Chondrocyte (in vitro differentiated cells): Measurements from ENCODE around the gene PUSL1. TPM values are rescaled to one million over a fixed set of nuclear protein-coding genes. Genes with fewer than 3 reads are reported as not detected.

ENCODE experiments used
- DNase-seq: peaks from one replicate; pipeline ENCODE4 v3.0.0; 2021; ENCODE audit warnings: mixed read lengths, low spot score
- H3K27ac Mint-ChIP-seq: one replicate; pipeline ENCODE4 v1.8.0; 2021; ENCODE audit warnings: mild to moderate bottlenecking, moderate library complexity, mixed read lengths; ENCODE audit not compliant: unreplicated experiment
- H3K27me3 Mint-ChIP-seq: 2 replicates; pipeline ENCODE4 v1.8.0; 2021; ENCODE audit warnings: low read depth, mixed read lengths
- H3K36me3 Mint-ChIP-seq: 2 replicates; pipeline ENCODE4 v1.8.0; 2021; ENCODE audit warnings: low read depth, mixed read lengths
- H3K4me1 Mint-ChIP-seq: 2 replicates; pipeline ENCODE4 v1.8.0; 2021; ENCODE audit warnings: low read depth, mild to moderate bottlenecking, mixed read lengths
- H3K4me3 Mint-ChIP-seq: one replicate; pipeline ENCODE4 v1.8.0; 2021; ENCODE audit warnings: mild to moderate bottlenecking, moderate library complexity, mixed read lengths; ENCODE audit not compliant: unreplicated experiment
- H3K9me3 Mint-ChIP-seq: 2 replicates; pipeline ENCODE4 v1.8.0; 2021; ENCODE audit warnings: low read depth, mixed read lengths
- CTCF ChIP-seq: fragments of 200-600 bp; sonication (generic); IDR thresholded peaks from 2 replicates; pipeline ENCODE4 v1.5.0; 2021; ENCODE audit warnings: antibody characterized with exemption, mild to moderate bottlenecking, moderate library complexity
- total RNA-seq: library from RNA; stranded (reverse); gene quantifications from 3 replicates; pipeline ENCODE4 v1.2.1, GENCODE V29; 2021

The PUSL1 gene
- total RNA-seq, 1 donor from 2014 or later, result 21.6 TPM

GRCh38 chr1:1274299-1274930, 34.0 kb upstream of the PUSL1 start:
- no peaks in the 10 kb centered on the region for H3K27me3 Mint-ChIP-seq
- peaks cover 41% of the 10 kb centered on the region for H3K4me1 Mint-ChIP-seq
- no peak for DNase-seq
- H3K36me3 Mint-ChIP-seq, result no peaks in the 10 kb centered on the region
- TF ChIP-seq CTCF, result no peak
- H3K9me3 Mint-ChIP-seq, result no peaks in the 10 kb centered on the region
- H3K27ac Mint-ChIP-seq, result no peak overlapping the region
- H3K4me3 Mint-ChIP-seq, result peak overlapping the region; percentile 67

- no peaks in the 10 kb centered on the region for H3K36me3 Mint-ChIP-seq
- H3K4me1 Mint-ChIP-seq, result peaks cover 38% of the 10 kb centered on the region
- H3K27ac Mint-ChIP-seq, result no peak overlapping the region
- DNase-seq, result no peak
- no peaks in the 10 kb centered on the region for H3K9me3 Mint-ChIP-seq
- peak overlapping the region; percentile 67 for H3K4me3 Mint-ChIP-seq
- TF ChIP-seq CTCF, result no peak
- H3K27me3 Mint-ChIP-seq, result no peaks in the 10 kb centered on the region
Measured at GRCh38 chr1:1274931-1275431, 33.4 kb upstream of the PUSL1 start.

GRCh38 chr1:1275836-1276235, 32.6 kb upstream of the PUSL1 start:
- Mint-ChIP-seq H3K36me3 (no peaks in the 10 kb centered on the region), H3K4me3 (peak overlapping the region; percentile 22), H3K27ac (peak overlapping the region; percentile 58), H3K9me3 (no peaks in the 10 kb centered on the region), H3K27me3 (no peaks in the 10 kb centered on the region), H3K4me1 (peaks cover 29% of the 10 kb centered on the region)
- TF ChIP-seq CTCF, result no peak
- no peak for DNase-seq

- DNase-seq, result no peak
- H3K36me3 Mint-ChIP-seq, result no peaks in the 10 kb centered on the region
- H3K27me3 Mint-ChIP-seq, result no peaks in the 10 kb centered on the region
- H3K9me3 Mint-ChIP-seq, result no peaks in the 10 kb centered on the region
- peaks cover 8% of the 10 kb centered on the region for H3K4me1 Mint-ChIP-seq
- H3K27ac Mint-ChIP-seq, result no peak overlapping the region
- H3K4me3 Mint-ChIP-seq, result no peak overlapping the region
- no peak for TF ChIP-seq CTCF
Measured at GRCh38 chr1:1278620-1279019, 29.8 kb upstream of the PUSL1 start.

GRCh38 chr1:1279028-1279427, 29.4 kb upstream of the PUSL1 start:
- DNase-seq, result no peak
- H3K4me3 Mint-ChIP-seq, result no peak overlapping the region
- H3K36me3 Mint-ChIP-seq, result no peaks in the 10 kb centered on the region
- peaks cover 8% of the 10 kb centered on the region for H3K4me1 Mint-ChIP-seq
- H3K27ac Mint-ChIP-seq, result no peak overlapping the region
- no peaks in the 10 kb centered on the region for H3K27me3 Mint-ChIP-seq
- TF ChIP-seq CTCF, result no peak
- no peaks in the 10 kb centered on the region for H3K9me3 Mint-ChIP-seq
